ENCODE results near the gene P2RX3.
A peak's percentile ranks its signal among the peaks of the same experiment; 100 is the strongest.

DNA sequence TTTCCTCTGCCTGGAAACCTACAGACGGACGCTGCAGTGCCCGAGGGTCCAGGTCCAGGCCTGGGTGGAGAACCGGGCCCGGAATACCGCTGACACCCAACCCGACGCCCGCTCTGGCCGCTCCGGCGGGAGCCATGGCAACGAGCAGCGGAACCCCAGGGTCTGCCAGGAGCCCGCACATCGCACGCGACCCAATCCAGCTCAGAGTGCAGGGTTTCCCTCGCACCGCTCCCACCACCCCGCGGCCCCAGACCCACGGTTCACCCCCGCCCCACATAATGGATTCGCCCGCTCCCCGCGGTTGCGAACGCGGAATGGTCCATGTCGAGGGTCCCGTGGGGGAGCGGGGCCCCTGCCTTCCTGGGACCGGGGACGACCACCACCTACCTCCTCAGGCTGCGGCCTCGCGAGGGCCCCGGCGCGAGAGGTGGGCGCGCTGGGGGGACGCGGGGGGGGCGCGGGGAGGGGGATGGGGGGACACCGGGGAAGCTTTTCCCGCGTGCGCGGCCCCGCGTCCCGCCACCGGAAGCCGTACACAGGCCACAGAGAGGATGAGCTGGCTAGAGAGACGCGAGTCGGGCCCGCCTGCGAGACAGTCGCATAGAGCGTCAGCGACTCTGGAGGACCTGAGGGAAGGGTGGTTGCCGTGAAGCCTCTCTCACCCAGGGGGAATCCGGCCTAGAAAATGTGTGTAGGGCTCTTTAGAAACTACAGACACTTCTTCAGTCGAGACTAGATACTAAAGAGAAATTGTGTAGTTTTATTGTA lies 2.6 kb upstream of the P2RX3 start, which contains the start of gene SSRP1:
- TF ChIP-seq POLR2A (IDR thresholded peaks at IDR 0.05), result peak; percentile 21
- TF ChIP-seq, protein P1, sequence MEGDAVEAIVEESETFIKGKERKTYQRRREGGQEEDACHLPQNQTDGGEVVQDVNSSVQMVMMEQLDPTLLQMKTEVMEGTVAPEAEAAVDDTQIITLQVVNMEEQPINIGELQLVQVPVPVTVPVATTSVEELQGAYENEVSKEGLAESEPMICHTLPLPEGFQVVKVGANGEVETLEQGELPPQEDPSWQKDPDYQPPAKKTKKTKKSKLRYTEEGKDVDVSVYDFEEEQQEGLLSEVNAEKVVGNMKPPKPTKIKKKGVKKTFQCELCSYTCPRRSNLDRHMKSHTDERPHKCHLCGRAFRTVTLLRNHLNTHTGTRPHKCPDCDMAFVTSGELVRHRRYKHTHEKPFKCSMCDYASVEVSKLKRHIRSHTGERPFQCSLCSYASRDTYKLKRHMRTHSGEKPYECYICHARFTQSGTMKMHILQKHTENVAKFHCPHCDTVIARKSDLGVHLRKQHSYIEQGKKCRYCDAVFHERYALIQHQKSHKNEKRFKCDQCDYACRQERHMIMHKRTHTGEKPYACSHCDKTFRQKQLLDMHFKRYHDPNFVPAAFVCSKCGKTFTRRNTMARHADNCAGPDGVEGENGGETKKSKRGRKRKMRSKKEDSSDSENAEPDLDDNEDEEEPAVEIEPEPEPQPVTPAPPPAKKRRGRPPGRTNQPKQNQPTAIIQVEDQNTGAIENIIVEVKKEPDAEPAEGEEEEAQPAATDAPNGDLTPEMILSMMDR (IDR thresholded peaks at IDR 0.05), result no peak

All from prostate gland (tissue), 2 donors.